HEK293 (cell line): Measurements from ENCODE around the gene NELFB.

ENCODE experiments used
- CTCF ChIA-PET: fragments of 350-600 bp; formaldehyde crosslinking; extraction: SDS; loops from one replicate; lab custom pipeline; 2021; ENCODE audit warnings: antibody characterized with exemption; lab: Yijun Ruan, JAX
- POLR2A ChIA-PET: fragments of 300-600 bp; formaldehyde crosslinking; extraction: SDS; loops from one replicate; lab custom pipeline; 2020; ENCODE audit warnings: antibody characterized with exemption, inconsistent platforms; lab: Yijun Ruan, JAX
- H3K27ac ChIP-seq: fragments of 200-500 bp; sonication (Bioruptor generic); 2 replicates; pipeline ENCODE4 v1.5.1; 2014; ENCODE audit warnings: low read depth, low read length, control low read depth, inconsistent platforms; ENCODE audit errors: extremely low read depth
- H3K36me3 ChIP-seq, 2 experiments: fragments of 200-500 bp in 1 of 2; sonication (Bioruptor generic) in 1 of 2; 1 replicate in 1 of 2; 2 replicates in 1 of 2; pipeline ENCODE4 v1.5.1; 2014 to 2017; ENCODE audit warnings: inconsistent platforms in 2 of 2, low read length in 2 of 2; ENCODE audit not compliant: control insufficient read depth in 2 of 2, insufficient read depth in 1 of 2
- H3K4me1 ChIP-seq: fragments of 200-500 bp; sonication (Bioruptor generic); 2 replicates; pipeline ENCODE4 v1.5.1; 2014; ENCODE audit warnings: mild to moderate bottlenecking, low read length, inconsistent platforms; ENCODE audit not compliant: control insufficient read depth, insufficient read depth
- H3K4me3 ChIP-seq: 2 replicates; pipeline ENCODE4 v1.5.1; 2011; ENCODE audit warnings: low read depth, mild to moderate bottlenecking, control low read depth, low read length, moderate library complexity
- H3K9me3 ChIP-seq: fragments of 200-500 bp; sonication (Bioruptor generic); 2 replicates; pipeline ENCODE4 v1.5.1; 2014; ENCODE audit warnings: low read depth, low read length, inconsistent platforms; ENCODE audit not compliant: control insufficient read depth, insufficient read depth
- BCL11A ChIP-seq: fragments of 450-650 bp; formaldehyde crosslinking; IDR thresholded peaks from 2 replicates; pipeline ENCODE4 v1.5.1; 2016; ENCODE audit warnings: low read depth, missing biosample characterization, missing genetic modification characterization
- KLF1 ChIP-seq: fragments of 450-650 bp; formaldehyde crosslinking; IDR thresholded peaks from 2 replicates; pipeline ENCODE4 v1.5.1; 2016; ENCODE audit warnings: missing biosample characterization, missing genetic modification characterization
- OVOL3 ChIP-seq: fragments of 450-650 bp; formaldehyde crosslinking; IDR thresholded peaks from 2 replicates; pipeline ENCODE4 v1.5.1; 2016; ENCODE audit warnings: missing biosample characterization, missing genetic modification characterization
- PRDM1 ChIP-seq: fragments of 450-650 bp; formaldehyde crosslinking; IDR thresholded peaks from 2 replicates; pipeline ENCODE4; 2016; ENCODE audit warnings: missing biosample characterization, missing genetic modification characterization
- SCRT1 ChIP-seq: fragments of 450-650 bp; formaldehyde crosslinking; IDR thresholded peaks from 2 replicates; pipeline ENCODE4 v1.5.1; 2016; ENCODE audit warnings: missing biosample characterization, missing genetic modification characterization, borderline replicate concordance
- SP3 ChIP-seq: fragments of 450-650 bp; formaldehyde crosslinking; IDR thresholded peaks from 2 replicates; pipeline ENCODE4 v1.5.1; 2016; ENCODE audit warnings: missing biosample characterization, missing genetic modification characterization
- ZBTB7A ChIP-seq: fragments of 450-650 bp; formaldehyde crosslinking; IDR thresholded peaks from 2 replicates; pipeline ENCODE4 v1.5.1; 2016; ENCODE audit warnings: low read depth, missing biosample characterization, missing genetic modification characterization
- ZBTB8A ChIP-seq: fragments of 450-650 bp; formaldehyde crosslinking; IDR thresholded peaks from 2 replicates; pipeline ENCODE4 v1.5.1; 2016; ENCODE audit warnings: missing biosample characterization, missing genetic modification characterization
- ZIC2 ChIP-seq: fragments of 450-650 bp; formaldehyde crosslinking; IDR thresholded peaks from 2 replicates; pipeline ENCODE4 v1.5.1; 2016; ENCODE audit warnings: missing biosample characterization, missing genetic modification characterization
- ZNF48 ChIP-seq: fragments of 450-650 bp; formaldehyde crosslinking; IDR thresholded peaks from 2 replicates; pipeline ENCODE4 v1.5.1; 2016; ENCODE audit warnings: missing biosample characterization, missing genetic modification characterization
- ZNF560 ChIP-seq: fragments of 450-650 bp; formaldehyde crosslinking; IDR thresholded peaks from 2 replicates; pipeline ENCODE4 v1.5.1; 2017; ENCODE audit warnings: missing biosample characterization, missing genetic modification characterization, borderline replicate concordance
- ZNF677 ChIP-seq: fragments of 450-650 bp; IDR thresholded peaks from 2 replicates; pipeline ENCODE4 v1.5.0; 2018; ENCODE audit warnings: missing biosample characterization, mild to moderate bottlenecking, missing genetic modification characterization, moderate library complexity
- ZNF768 ChIP-seq: fragments of 450-650 bp; formaldehyde crosslinking; IDR thresholded peaks from 2 replicates; pipeline ENCODE4 v1.5.1; 2018; ENCODE audit warnings: missing biosample characterization, mild to moderate bottlenecking, missing genetic modification characterization
- TF ChIP-seq, protein P1 (sequence below): fragments of 450-650 bp; formaldehyde crosslinking; IDR thresholded peaks from 2 replicates; pipeline ENCODE4 v1.5.1; 2016; ENCODE audit warnings: missing biosample characterization, missing genetic modification characterization
- TF ChIP-seq, protein P2 (sequence below): fragments of 450-650 bp; formaldehyde crosslinking; optimal IDR thresholded peaks from 2 replicates; pipeline ENCODE3; 2016; ENCODE audit warnings: missing biosample characterization, mild to moderate bottlenecking, missing genetic modification characterization

The NELFB gene

GRCh38 chr9:137266585-137267453, 11.7 kb downstream of the NELFB start:
- TF ChIP-seq, protein P1, sequence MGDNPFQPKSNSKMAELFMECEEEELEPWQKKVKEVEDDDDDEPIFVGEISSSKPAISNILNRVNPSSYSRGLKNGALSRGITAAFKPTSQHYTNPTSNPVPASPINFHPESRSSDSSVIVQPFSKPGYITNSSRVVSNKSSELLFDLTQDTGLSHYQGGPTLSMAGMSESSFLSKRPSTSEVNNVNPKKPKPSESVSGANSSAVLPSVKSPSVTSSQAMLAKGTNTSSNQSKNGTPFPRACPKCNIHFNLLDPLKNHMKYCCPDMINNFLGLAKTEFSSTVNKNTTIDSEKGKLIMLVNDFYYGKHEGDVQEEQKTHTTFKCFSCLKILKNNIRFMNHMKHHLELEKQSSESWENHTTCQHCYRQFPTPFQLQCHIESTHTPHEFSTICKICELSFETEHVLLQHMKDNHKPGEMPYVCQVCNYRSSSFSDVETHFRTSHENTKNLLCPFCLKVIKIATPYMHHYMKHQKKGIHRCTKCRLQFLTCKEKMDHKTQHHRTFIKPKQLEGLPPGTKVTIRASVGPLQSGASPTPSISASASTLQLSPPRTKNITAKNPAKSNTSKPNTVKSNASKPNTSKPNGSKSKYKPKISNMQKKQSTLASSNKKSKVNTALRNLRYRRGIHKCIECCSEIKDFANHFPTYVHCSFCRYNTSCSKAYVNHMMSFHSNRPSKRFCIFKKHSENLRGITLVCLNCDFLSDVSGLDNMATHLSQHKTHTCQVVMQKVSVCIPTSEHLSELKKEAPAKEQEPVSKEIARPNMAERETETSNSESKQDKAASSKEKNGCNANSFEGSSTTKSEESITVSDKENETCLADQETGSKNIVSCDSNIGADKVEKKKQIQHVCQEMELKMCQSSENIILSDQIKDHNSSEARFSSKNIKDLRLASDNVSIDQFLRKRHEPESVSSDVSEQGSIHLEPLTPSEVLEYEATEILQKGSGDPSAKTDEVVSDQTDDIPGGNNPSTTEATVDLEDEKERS: no peak
- TF ChIP-seq OVOL3 (tag by site-specific recombination) (no peak), ZNF560 (tag by site-specific recombination) (no peak), ZNF768 (tag by site-specific recombination) (no peak), ZNF677 (tag by site-specific recombination) (no peak), KLF1 (tag by site-specific recombination) (peak; percentile 73), SP3 (tag by site-specific recombination) (no peak)
- Histone ChIP-seq H3K4me3 (no peak overlapping the region), H3K9me3 (no peaks in the 10 kb centered on the region), H3K36me3 (peaks cover 0 to 60% of the 10 kb centered on the region in 2 experiments; a peak in 2 of 3 replicates), H3K4me1 (no peaks in the 10 kb centered on the region), H3K27ac (no peak overlapping the region)
- POLR2A ChIA-PET: interaction anchor here (0.6 to 10.1 kb wide), 5 partner anchors 10 to 25 kb away, joined by 3 to 103 read pairs (median 3); partner anchors contain the start of genes STPG3 and TUBB4B
- CTCF ChIA-PET: interaction anchor here (0.8 to 2.2 kb wide), 7 partner anchors 11 to 220 kb away, joined by 3 to 17 read pairs (median 5); a partner anchor contains a TSS

DNA sequence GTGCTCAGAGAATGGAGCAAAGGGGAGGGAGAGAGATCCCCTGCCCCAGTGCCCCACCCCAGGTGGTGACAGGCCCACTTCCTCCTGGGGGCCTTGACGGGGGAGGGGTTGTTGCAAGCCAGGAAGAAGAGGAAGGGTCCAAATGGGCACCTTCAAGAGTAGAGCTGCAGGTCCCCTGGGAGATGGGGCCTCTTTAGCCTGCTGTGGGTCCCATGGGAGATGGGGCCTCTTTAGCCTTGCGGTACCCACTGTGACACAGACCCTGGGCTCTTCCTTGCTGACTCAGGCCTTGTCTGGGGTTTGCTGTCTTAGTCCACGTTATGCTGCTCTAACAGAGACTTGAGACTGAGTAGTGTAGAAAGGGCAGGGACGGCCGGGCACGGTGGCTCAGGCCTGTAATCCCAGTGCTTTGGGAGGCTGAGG, 12.8 kb downstream of the NELFB start:
- H3K36me3 ChIP-seq: peaks cover 0 to 68% of the 10 kb centered on the region in 2 experiments; a peak in 2 of 3 replicates
- no peak for TF ChIP-seq ZBTB7A (tag by site-specific recombination)
- peak; percentile 0; the same call in 1 of the 2 replicates for TF ChIP-seq PRDM1 (tag by site-specific recombination)
- TF ChIP-seq ZIC2 (tag by site-specific recombination): peak; percentile 31
- TF ChIP-seq, protein P2, sequence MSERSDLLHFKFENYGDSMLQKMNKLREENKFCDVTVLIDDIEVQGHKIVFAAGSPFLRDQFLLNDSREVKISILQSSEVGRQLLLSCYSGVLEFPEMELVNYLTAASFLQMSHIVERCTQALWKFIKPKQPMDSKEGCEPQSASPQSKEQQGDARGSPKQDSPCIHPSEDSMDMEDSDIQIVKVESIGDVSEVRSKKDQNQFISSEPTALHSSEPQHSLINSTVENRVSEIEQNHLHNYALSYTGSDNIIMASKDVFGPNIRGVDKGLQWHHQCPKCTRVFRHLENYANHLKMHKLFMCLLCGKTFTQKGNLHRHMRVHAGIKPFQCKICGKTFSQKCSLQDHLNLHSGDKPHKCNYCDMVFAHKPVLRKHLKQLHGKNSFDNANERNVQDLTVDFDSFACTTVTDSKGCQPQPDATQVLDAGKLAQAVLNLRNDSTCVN (tag by site-specific recombination): no peak
- CTCF ChIA-PET: interaction anchor here (0.5 to 2.1 kb wide), 4 partner anchors 12 to 221 kb away, joined by 3 to 11 read pairs (median 3); no protein-coding TSS in a partner anchor
- no peak overlapping the region for H3K27ac ChIP-seq
- no peak overlapping the region for H3K4me3 ChIP-seq
- H3K4me1 ChIP-seq: no peaks in the 10 kb centered on the region
- H3K9me3 ChIP-seq: no peaks in the 10 kb centered on the region
- POLR2A ChIA-PET: interaction anchor here (2.1 to 10.1 kb wide), 2 partner anchors 11 to 26 kb away, joined by 9 to 103 read pairs; partner anchors contain the start of gene TUBB4B

GRCh38 chr9:137268538-137269201, 13.5 kb downstream of the NELFB start:
- CTCF ChIA-PET: interaction anchor here (0.5 to 2.1 kb wide), 3 partner anchors 13 to 480 kb away, joined by 3 to 11 read pairs (median 3); no protein-coding TSS in a partner anchor
- Histone ChIP-seq H3K9me3 (no peaks in the 10 kb centered on the region), H3K4me1 (no peaks in the 10 kb centered on the region), H3K27ac (no peak overlapping the region), H3K4me3 (no peak overlapping the region), H3K36me3 (peaks cover 0 to 69% of the 10 kb centered on the region in 2 experiments; a peak in 2 of 3 replicates)
- POLR2A ChIA-PET: interaction anchor here (1.0 to 10.1 kb wide), 2 partner anchors 10 to 27 kb away, joined by 3 to 103 read pairs; partner anchors contain the start of gene TUBB4B
- no peak for TF ChIP-seq SCRT1 (tag by site-specific recombination)
- TF ChIP-seq, protein P2 (tag by site-specific recombination): peak; percentile 14
- TF ChIP-seq KLF1 (tag by site-specific recombination): 0 out of 2 replicates have a peak, but pooled peaks have one; percentile 15
- 0 out of 2 replicates have a peak, but pooled peaks have one; percentile 22 for TF ChIP-seq ZBTB8A
- TF ChIP-seq ZNF48 (tag by site-specific recombination): peak; percentile 61; the same call in 1 of the 2 replicates
- no peak for TF ChIP-seq BCL11A (tag by site-specific recombination)
- TF ChIP-seq, all 188 proteins: peak for 4
